Measurements from ENCODE around the gene OR6J1.
"Not testable (repeated sequence)": the region's sequence is repeated elsewhere in the genome, so short reads cannot be mapped to it uniquely, and the experiment has no call there.

OR6J1 gene

GRCh38 chr14:22650046-22650739 lies 6.0 kb upstream of the OR6J1 start:
- no peak for DNase-seq

- no peak for DNase-seq
Observed at GRCh38 chr14:22648506-22648905, 4.4 kb upstream of the OR6J1 start.

DNA sequence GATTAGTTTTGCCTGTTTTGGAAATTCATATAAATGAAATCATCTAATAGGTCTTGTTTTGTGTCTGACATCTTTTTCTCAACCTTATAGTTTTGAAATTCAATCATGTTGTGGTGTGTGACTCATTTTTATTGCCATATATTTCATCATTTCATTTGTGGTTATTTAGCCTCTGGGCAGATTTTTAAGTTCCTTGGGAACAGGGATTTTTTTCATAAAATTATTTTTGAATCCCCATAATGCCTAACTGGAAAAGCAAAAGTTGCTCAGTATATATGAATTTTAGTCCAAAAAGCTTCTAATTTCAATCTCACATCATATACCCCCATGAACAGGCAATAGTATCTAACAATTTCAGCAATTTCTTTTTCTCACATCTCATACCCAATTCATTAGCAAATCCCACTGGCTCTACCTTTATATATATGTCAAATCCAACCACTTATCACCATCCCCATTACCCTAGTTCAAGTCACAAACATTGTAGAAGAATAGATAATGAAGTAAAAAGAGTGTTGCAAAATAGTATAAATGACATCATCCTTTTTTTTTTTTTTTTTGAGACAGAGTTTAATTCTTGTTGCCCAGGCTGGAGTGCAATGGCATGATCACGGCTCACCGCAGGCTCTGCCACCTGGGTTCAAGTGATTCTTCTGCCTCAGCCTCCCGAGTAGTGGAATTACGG lies 2.6 kb upstream of the OR6J1 start:
- DNase-seq = no peak

DNA sequence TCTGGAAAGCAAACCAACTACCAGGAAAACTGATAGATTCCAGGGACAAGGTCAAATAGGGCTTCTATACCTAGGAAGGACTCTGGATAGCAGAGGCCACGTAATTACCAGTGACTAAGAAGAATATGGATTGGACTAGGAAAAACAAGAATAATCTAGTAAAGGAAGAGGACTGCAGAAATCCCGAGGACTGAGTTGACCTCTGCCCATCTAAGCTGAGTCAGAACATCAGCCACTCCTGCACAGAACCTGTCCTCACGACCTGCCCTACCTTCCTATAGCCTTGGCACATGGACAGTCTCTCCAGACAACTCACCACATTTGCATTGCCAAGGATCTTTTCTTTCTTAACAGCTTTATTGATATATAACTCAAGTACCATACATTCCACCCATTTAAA lies 2.3 kb downstream of the OR6J1 start:
- no peak for DNase-seq

DNA sequence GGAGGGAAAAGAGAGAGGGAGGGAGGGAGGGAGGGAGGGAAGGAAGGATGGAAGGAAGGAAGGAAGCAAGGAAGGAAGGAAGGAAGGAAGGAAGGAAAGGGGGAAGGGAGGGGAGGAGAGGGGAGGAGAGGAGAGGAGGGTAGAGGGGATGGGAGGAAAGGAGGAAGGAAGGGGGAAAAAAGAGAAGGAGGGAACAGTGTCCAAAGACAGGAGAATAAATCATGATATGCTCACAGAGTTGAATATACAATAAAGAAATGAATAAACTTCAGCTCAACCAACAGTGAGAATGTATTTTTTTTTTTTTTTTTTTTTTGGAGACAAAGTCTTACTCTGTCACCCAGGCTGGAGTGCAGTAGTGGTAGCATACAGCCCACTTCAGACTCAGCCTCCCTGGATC lies 4.0 kb downstream of the OR6J1 start:
- no peak for DNase-seq

DNA sequence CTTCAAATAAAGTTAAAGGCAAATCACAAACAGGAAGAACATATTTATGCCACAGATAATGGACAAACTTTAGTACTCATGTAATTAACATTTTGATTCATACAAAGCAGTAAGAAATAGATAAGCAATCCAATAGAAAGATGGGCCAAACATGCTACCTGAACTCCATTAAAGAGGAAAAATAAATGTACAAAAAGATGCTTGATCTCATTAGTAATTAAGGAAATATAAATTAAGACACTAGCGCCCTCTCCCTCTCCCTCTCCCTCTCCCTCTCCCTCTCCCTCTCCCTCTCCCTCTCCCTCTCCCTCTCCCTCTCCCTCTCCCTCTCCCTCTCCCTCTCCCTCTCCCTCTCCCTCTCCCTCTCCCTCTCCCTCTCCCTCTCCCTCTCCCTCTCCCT lies 8.2 kb downstream of the OR6J1 start:
- DNase-seq = not testable (repeated sequence)

DNA sequence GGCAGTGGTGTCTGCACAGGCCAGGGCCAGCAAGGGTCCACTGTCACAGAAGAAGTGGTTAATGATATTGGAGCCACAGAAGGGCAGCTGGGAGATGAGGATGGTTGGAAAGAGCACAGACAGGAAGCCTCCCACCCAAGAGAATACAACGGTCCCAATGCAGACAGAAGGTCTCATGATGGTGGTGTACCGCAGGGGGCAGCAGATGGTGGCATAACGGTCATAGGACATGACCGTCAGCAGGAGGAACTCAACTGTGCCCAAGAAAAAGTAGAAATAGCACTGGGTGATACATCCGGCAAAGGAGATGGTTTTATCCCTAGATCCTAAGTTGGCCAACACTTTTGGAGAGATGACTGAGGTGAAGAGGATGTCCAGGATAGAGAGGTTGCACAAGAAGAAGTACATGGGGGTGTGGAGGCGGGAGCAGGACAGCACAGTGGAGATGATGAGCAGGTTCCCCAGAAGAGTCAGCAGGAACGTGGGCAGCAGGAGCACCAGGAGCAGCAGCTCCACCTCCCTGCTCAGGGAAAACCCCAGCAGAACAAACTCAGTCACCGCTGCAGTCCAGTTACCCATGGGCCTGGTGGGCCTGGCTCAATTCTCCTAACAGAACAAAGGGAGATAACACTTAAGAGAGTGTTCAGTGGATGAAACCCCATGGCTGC lies 9.8 kb downstream of the OR6J1 start:
- no peak for DNase-seq

GRCh38 chr14:22630486-22630885 lies 13.7 kb downstream of the OR6J1 start:
- no peak for DNase-seq

DNA sequence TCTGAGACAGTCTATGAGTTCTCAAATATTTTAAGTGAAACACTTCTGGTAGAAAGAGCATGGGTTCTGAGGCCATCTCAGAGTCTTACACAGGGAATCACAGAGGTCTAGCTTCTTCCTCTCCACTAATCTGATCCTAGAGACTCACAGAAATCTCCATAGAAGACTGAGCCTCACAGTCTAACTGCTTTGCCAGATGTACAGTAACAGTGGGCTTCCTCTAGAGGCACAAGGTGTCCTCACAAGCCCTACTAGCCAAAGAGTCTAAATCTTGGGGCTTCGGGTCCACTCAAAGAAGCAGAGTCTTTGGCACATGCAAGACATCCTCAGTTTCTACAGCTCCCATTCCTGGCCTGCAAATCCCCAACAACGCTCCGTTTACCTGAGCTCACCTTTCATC lies 14.1 kb downstream of the OR6J1 start:
- DNase-seq = no peak

GRCh38 chr14:22629361-22629760 lies 14.8 kb downstream of the OR6J1 start:
- no peak for DNase-seq

GRCh38 chr14:22627506-22628263 lies 16.5 kb downstream of the OR6J1 start:
- DNase-seq = no peak

- DNase-seq = no peak
Observed at GRCh38 chr14:22626590-22626989, 17.6 kb downstream of the OR6J1 start.

DNA sequence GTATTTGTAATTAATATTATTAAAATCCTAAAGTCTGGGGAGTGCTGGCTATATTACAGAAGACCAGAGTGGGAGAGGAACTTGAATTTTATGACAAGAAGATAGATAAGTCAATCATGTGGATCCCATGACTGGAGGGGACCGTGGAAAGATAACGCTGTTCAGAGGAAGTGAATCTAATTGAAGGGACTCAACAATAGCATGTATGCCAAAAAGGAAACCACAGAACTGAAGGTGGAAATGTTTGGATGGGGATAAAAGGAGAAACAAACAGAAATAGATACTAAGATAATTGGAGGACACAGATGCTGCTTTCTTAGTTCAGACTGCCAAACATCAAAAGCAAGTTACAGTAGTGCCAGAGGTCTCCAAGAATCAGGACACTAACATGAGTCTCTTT lies 21.1 kb downstream of the OR6J1 start:
- no peak for DNase-seq

DNA sequence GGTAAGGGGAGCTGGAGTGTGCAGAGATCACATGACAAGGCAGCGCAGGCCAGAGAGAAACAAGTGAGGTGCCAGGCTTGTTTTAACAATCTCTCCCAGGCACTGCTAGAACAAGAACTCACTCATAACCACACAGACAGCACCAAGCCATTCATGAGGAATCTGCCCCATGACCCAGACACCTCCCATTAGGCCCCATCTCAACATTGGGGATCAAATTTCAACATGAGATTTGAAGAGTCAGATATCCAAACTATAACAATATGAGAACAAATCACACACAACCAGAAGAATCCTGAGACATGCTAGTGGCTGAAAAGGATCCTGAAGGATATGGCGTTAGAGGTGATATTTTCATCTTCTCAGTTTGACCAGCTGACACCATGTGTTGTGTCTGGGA lies 21.9 kb downstream of the OR6J1 start:
- no peak for DNase-seq

DNA sequence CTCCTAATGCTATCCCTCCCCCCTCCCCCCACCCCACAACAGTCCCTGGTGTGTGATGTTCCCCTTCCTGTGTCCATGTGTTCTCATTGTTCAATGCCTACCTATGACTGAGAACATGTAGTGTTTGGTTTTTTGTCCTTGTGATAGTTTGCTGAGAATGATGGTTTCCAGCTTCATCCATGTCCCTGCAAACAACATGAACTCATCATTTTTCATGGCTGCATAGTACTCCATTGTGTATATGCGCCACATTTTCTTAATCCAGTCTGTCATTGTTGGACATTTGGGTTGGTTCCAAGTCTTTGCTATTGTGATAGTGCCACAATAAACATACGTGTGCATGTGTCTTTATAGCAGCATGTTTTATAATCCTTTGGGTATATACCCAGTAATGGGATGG lies 28.4 kb downstream of the OR6J1 start:
- not testable (repeated sequence) for DNase-seq

GRCh38 chr14:22614240-22614799 lies 29.8 kb downstream of the OR6J1 start:
- no peak for DNase-seq

DNA sequence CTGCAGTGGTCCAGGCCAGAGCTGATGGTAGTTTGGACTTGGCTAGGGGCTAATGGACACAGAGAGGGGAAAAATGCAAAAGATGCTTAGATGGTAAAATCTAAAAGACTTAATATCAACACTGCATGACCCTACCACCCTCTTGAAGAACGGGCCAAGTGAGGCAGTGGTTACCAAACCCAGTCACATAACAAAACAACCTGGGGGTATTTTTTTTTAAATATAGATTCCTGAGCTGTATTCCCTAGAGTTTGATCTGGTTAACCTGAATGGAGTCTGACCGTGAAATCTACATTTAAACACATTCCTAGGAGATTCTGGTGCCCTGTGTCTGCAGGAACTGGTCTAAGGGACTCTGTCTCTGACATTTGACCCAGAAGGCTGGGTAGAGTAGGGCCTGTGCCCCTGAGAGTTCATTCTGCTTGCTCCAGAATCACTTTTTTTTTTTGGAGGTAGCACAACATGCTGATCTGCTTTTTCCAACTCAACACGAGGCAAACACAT lies 30.4 kb downstream of the OR6J1 start:
- DNase-seq = no peak

DNA sequence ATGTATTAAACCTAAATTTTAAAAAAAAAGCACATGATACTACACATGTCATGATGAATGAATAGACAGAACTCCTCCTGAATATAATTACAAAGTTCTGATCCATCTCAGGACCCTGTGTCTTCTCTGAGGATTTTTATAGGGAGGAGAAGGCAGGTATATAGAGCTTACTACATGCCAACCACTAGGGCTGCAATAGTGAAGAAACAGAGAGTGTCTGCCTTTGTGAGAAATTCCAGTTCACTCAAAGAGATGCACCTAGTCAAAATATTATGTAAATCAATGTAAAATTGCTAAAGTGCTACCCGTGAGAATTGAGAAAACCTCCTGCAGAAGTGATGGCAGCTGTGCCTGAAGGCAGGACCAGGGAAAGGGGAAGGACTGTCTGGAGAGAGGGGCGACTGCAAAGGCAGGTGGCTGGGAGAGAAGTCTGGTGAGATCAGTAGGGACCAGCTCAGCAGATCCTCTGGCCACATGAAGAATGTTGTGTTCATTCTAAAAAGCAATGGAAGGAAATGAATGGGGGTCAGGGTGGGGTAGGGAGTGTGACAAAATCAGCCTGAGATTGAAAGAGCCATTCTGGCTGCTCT lies 31.0 kb downstream of the OR6J1 start:
- DNase-seq = no peak

DNA sequence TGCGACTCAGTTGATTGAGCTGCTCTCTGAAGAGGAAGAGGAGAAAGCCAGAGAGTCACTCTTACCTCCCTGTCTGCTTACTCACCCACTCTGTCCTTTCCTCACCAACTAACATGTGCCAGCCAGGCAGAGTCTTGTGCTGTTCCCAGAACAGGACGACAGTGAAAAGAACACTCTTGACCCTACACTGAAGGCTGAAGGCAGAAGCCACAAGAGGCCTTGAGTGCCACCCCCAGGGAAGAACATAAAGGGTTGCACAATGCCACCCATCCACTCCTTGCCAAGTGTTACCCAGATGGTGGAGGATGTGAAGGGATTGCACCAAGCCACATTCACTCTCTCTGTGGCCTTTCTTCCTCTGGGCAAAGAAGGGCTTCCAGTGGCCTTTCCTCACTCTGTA lies 33.2 kb downstream of the OR6J1 start:
- no peak for DNase-seq

GRCh38 chr14:22607291-22607690 lies 36.9 kb downstream of the OR6J1 start:
- no peak for DNase-seq

DNA sequence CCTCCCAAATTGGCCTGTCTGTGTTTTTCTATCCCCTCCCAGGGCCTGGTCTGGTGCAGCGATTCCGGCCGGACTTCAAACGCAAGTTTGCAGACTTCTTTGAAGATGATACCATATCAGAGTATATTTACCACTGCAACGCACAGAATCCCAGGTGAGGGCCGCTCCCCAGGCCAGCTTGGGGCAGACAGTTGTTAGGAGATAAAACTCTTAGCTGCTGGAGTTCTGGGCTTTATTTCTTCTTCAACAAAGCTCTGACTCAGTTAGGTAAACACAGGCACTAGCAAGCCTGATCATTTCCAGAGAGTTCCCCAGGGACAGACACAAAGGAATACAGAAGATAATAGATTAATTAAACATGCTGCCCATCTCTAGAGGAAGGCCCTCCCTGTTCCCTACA lies 37.8 kb downstream of the OR6J1 start:
- no peak for DNase-seq

DNA sequence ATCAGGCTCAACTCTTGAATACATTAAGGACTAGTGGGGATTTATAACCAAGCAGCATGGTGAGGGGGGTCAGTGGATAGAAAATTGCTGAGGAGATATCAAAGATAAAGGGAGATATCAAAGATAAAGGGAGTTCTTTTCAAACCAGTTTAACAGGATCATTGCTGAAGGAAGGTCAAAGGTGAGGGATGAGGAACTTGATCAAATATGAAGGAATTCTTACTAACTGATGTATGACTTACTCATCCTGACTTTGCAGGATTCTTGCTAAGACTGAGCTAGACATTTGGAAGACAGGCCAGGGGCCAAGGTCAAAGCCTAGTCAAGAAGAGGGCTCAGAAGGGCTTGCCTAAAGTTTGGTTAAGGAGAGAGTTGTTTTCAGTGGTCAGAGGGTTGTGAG lies 41.3 kb downstream of the OR6J1 start:
- no peak for DNase-seq

- no peak for DNase-seq
Observed at GRCh38 chr14:22601996-22602395, 42.2 kb downstream of the OR6J1 start.

Measured in effector CD4-positive, alpha-beta T cell (primary cell).